D341Med (cell line): ENCODE measurements around the gene LHPP.

Experiments used
- DNase-seq: peaks from one replicate; pipeline ENCODE4 v3.0.0; 2012; ENCODE audit warnings: low spot score

The LHPP gene

GRCh38 chr10:124658591-124659242 lies 197.1 kb downstream of the LHPP start:
- DNase-seq = no peak

GRCh38 chr10:124659380-124659779 lies 197.8 kb downstream of the LHPP start:
- no peak for DNase-seq

GRCh38 chr10:124660404-124661125 lies 198.9 kb downstream of the LHPP start:
- DNase-seq = no peak

- DNase-seq = no peak
Observed at GRCh38 chr10:124661660-124662180, 200.1 kb downstream of the LHPP start.

GRCh38 chr10:124663228-124663627 lies 201.6 kb downstream of the LHPP start:
- no peak for DNase-seq
